ENCODE results near the gene AGGF1.
"Not testable (repeated sequence)": the region's sequence is repeated elsewhere in the genome, so short reads cannot be mapped to it uniquely, and the experiment has no call there.

AGGF1 gene

DNA sequence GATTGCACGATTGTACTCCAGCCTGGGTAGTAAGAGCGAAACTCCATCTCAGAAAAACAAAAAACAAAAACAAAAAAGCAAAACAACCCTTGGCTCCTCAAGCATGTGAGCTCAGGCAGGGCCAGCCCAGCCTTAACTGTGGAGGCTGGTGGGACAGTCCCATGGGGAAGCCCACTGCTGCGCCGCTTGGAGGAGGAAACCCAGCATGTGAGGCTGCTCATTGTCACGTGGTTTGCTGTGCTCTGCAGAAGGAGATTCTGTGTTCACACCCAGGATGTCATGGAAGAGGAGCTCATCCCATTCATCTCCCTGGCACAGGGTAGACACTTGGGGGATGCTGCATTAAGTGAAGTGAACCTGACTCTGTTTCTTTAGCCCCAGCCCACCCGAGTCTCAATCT lies 52.9 kb downstream of the AGGF1 start:
- no peak for DNase-seq (ENCODE audit: low read depth in 4 of 4, low spot score in 1 of 4)

DNA sequence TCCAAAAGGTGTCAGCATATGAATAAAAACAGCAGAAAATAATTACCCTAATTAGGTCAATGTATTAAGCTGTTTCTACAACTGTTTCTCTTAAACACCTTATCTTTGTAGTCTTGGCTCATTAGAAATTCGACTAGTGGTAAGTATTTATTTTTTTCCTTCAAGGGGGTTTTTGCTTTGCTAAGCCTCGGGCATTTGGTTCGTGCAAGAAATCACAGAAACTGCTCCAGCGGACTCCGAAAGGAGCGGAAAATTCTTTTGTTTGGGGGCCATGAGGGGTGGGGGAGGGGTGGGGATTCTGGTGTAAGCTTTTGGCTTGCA lies 56.1 kb downstream of the AGGF1 start:
- DNase-seq (ENCODE audit: low read depth in 4 of 4, low spot score in 1 of 4), result no peak

DNA sequence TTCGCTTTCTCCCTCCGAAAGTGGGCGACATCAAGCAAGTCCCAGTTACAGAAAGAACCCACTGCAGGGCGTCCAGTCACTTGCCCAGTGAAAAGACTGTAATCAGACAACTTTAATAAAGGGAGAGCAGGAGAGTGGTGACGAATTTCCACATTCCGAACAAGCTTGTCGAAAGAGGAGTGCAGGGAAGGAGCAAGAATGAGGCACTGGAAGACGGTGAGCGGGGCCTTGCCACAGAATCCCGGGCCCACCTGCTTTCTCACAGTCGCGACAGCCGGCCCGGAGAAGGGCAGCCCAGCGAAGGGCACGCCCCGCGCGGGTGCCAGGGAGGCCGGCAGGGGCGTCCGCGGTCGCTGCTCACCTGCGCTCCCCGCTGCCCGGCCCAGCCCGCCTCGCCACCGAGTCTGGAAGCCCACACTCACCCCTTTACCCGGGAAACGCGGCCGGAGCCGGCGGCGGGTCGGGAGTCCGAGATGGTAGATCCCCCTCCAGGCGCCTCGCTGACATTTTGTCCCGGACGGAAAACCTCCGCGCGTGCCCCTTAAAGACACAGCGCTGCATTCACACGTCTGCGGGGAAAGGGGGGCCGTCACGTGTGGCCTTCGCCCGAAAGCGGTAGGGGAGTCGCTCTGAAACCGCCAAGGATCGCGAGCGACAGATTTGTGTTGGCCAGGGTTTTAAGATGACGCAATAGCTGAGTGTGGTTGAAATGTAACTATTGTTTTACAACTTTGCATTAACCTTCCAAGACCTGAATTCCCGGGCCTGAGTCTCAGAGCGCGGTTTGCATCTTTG lies 56.7 kb downstream of the AGGF1 start, which contains the start of gene ZBED3:
TSS of gene ZBED3 (minus strand) at position 597 of the 795 bp plus-strand sequence. CDS start 9,407 bp downstream, outside the sequence.
- peak in 2 of 4 experiments; percentile 28 to 32 for DNase-seq (ENCODE audit: low read depth in 4 of 4, low spot score in 1 of 4)

DNA sequence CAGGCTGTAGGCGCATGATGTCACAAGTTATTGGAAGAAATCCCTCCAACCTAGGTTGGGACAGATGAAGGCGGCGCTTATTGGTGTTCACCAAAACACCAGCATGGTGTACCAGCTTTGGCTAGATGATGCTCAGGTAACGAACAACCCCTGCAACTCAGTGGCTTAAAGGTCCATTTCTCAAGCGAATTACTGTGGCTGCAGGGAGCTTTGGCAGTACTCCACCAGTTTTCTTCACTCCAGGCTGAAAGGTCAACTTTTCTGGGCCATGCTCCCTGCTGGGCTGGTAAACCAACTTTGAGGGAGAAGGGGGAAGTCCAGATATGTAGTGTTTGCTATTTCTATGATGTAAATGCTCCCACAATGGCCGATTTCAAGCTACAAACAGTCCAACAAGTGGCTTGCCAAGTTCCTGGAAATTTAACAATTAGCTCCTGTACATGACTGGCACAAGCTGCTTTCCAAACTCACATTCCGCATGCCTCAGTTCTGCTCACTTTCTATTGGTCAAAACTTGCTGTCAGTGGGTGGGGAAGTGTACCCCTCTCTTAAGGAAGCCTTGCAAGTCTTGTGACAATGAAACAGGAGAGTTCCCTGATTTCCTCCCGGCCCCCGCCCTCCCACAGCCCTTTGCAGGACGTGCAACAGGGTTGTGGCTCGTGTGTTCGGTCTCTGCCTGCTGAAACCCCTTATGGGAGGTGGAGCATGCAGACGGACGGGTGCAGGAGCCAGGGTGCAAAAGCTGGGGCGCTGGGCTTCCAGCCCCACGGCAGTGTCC lies 57.5 kb downstream of the AGGF1 start:
- no peak for DNase-seq (ENCODE audit: low read depth in 4 of 4, low spot score in 1 of 4)

DNA sequence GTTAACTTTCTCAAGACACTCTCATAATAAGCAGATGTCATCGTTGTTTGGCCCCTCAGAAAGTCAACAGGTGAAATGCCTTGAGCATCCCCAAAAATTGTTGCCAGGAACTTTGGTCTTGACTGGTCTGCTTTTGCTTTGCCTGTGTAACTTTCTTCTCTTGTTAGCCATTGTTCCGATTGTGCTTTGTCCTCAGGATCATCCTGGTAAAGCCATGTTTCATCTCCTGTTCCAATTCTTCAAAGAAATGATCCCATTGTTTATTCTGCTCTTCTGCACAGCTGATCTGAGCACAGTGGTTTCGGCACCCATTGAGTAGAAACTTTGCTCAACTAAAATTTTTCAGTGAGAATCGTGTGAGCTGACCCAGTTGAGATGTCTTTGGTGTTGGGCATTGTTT lies 65.0 kb downstream of the AGGF1 start:
- DNase-seq (ENCODE audit: low read depth in 4 of 4, low spot score in 1 of 4), result no peak

DNA sequence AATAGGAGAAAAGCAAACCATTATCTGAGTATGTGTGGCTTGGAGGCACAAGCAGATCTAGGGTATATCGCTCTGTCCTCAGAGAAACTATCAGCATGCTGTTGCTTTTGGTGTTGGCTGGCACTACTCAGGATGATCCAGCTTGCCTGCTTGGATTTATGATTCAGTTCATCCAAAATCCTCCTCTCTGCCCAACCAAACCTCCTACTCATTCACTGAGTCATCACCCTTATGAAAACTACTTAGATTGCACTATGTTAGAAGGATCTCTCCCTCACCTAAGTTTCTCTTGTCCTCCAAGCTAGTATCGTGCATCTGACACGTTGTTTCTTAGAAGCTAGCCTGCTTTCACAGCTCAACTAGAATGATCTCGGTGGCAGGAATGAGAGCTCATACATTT lies 71.1 kb downstream of the AGGF1 start:
- no peak for DNase-seq (ENCODE audit: low read depth in 4 of 4, low spot score in 1 of 4)

DNA sequence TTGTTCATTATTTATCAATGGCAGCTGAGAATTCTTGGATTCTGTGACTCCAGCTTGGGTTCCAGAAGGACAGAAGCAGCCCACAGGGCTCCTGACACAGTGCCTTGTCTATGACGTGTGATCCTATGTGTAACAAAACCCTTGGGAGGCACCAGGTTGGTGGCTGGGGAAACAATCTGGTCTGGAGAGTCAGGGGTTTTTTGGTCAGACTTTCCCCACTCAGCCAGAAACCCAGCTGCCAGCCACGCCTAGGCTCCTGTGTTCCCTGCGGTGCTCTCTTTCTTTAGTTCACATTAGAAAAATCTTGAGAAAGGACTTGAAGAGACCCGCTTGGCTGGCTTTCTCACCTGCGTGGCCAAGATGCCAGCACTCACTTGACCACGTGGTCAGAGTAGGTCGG lies 72.3 kb downstream of the AGGF1 start:
- DNase-seq (ENCODE audit: low read depth in 4 of 4, low spot score in 1 of 4), result no peak

DNA sequence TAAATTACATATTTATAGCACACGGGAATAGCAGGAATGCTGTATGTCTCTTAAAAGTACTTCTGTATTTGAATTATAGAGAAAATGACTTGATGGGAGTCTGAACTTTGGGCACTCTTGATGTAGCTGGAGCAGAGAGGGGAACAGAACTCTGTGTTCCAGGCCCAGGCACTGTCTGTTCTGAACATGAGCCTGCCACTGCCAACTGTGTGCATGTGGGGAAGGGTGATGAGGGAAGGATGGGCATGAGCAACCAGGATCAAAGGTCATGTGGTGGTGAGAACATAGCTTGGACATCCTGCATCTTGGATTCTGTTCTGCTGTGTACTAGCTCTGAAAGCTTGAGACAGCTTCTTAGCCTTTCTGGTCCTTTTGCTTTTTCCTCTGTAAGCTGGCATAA lies 73.3 kb downstream of the AGGF1 start:
- DNase-seq (ENCODE audit: low read depth in 4 of 4, low spot score in 1 of 4), result no peak

DNA sequence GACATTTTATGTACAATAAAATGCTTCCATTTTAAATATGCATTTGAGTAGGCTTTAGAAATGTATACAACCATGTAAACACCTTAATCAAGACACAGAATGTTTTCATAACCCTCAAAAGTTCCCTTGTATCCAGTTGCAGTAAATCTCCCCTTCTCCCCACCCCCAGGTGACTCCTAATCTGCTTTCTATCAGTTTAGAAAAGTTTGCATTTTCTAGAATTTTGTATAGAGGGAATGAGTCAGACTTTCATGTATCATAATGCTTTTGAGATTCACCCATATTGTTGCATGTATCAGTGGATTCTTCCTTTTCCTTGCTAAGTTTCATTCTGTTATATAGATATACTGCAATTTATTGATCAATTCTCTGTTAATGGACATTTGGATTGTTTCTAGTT lies 74.6 kb downstream of the AGGF1 start:
- DNase-seq (ENCODE audit: low read depth in 4 of 4, low spot score in 1 of 4), result no peak

DNA sequence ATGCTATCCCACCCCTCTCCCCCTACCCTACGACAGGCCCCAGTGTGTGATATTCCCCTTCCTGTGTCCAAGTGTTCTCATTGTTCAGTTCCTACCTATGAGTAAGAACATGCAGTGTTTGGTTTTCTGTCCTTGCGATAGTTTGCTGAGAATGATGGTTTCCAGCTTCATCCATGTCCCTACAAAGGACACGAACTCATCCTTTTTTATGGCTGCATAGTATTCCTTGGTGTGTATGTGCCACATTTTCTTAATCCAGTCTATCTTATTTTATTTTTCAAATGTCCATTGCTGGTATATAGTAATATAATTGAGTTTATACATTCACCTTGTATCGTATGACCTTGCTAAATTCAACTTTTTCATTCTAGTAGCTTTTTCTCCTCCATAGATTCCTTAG lies 76.8 kb downstream of the AGGF1 start:
- not testable (repeated sequence) for DNase-seq (ENCODE audit: low read depth in 4 of 4, low spot score in 1 of 4)
